GM19025 (cell line): Measurements from ENCODE around the gene OSBPL1A.
"Not testable (repeated sequence)": the region's sequence is repeated elsewhere in the genome, so short reads cannot be mapped to it uniquely, and the experiment has no call there.

ENCODE experiments used
- ATAC-seq: cut with Tn5 transposase; IDR thresholded peaks from one replicate; pipeline ENCODE4 v1.9.1; 2021; ENCODE audit warnings: mild to moderate bottlenecking, low read depth, moderate library complexity; ENCODE audit not compliant: unreplicated experiment

OSBPL1A gene

DNA sequence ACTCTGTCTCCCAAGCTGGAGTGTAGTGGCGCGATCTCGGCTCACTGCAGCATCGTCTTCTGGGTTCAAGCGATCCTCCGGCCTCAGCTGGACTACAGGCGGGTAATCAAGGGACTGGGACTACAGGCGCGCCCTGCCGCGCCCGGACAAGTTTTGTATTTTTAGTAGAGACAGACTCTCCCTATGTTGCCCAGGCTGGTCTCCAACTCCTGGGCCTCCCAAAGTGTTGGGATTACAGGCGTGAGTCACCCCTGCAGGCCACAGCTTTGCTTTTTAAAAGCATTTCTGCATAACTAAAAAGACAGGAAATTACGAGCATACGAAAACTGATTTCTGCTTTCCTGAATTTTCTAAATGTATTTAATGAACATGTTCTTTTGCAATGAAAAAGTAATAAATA is 916 bp upstream of the OSBPL1A start:
- no peak for ATAC-seq

DNA sequence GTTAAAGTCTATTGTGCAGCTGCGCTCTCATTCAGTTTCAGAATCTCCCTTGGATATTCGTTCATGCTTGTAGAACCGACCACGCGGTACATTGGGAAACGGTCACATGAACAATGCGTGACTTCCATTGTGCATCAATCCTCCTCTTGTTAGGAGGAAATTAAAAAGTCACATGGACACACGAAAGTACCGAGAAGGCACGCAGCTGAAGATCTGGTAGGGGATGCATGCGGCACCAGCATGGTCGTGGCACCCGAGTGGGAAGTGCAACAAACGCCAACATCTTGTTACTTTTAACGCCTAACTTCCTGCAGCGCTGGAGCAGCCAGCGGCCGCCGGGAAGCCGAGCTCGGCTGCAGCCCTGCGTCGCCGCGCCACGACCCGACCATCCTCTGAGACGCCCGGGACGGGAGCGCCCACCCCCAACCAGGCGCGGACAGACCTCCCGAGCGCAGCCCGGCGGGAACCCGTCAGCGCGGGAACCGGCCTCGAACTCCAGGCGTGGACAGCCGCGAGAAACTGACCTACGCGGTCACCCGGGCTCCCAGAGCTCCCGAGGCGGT is 412 bp downstream of the OSBPL1A start:
- peak; percentile 10 for ATAC-seq

DNA sequence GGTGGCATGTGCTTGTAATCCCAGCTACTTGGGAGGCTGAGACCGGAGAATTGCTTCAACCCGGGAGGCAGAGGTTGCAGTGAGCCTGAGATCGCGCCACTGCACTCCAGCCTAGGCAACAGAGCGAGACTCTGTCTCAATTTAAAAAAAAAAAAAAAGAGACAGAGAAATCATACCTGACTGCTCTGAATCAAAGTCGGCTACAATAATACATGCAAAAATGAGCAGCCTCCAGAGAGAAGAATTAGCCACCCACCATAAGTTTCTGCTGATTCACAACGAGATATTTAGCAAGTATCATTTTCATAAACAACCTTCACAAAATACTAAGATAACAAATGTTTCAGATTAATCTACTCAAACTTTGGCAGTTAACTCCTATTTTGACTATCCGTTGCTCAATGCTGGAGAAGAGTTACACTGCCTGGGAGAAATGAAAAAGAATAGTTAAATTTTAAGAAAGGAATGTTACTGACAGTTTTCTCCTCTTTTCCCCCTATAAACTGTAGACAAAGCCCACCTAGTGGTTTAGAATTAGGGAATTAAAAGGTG is 1.5 kb downstream of the OSBPL1A start:
- ATAC-seq = no peak

DNA sequence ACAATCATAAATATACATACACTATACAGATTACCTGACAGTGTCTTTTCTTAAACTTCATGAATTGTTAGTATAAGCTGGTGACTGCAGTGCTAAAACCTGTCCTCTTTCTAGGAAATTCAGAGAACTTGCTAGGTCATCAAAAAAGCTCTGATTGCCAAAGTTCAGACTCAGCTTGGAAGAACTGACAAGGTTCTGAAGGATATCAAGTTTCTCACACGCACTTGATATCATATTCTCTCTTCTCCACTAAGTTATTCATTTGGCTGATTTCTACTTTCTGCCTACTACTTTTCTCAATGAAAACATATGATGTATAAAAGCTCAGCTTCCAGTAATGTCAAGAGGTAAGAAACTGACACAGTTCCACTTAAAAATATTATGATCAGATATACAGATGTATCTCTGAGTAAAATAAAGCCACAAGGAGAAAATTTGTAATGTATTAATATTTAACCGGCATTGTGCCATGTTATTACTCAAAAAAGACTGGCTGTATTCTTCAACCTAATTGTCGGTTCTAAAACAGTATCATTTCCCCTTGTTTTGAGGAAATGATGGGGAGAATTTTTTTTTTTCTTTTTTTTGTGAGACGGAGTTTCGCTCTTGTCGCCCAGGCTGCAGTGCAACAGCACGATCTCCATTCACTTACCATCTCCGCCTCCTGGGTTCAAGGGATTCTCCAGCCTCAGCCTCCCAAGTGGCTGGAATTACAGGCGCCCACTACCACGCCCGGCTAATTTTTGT is 2.4 kb downstream of the OSBPL1A start:
- no peak for ATAC-seq

DNA sequence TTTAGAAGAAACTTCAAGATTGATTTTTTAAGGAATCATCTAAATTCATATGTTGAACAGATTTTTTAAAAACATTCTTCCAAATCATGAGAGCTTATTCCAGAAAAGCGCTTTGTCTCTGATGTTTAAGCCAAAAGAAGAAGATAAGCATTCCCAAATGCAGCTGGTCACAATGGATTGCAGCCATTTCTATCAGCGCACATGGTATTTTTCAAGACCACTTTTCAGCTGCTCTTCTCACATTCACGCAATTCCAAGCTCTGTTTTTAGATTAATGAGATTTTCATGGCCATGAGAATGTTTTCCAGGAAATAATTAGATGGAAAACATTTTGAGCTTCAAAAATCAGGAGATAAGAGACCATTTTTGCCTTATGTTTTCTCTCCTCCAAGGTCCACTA is 8.7 kb downstream of the OSBPL1A start:
- ATAC-seq = no peak

DNA sequence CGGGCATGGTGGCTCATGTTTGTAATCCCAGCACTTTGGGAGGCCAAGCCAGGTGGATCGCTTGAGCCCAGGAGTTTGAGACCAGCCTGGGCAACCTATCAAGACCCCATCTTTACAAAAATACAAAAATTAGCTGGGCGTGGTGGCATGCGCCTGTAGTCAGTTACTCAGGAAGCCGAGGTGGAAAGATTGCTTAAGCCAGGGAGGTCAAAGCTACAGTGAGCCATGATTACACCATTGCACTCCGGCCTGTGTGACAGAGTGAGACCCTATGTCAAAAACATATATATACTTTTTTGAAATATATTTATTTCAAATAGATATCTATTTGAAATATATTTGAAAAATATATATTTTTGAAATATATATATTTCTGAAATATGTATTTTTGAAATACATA is 10.9 kb downstream of the OSBPL1A start:
- no peak for ATAC-seq

DNA sequence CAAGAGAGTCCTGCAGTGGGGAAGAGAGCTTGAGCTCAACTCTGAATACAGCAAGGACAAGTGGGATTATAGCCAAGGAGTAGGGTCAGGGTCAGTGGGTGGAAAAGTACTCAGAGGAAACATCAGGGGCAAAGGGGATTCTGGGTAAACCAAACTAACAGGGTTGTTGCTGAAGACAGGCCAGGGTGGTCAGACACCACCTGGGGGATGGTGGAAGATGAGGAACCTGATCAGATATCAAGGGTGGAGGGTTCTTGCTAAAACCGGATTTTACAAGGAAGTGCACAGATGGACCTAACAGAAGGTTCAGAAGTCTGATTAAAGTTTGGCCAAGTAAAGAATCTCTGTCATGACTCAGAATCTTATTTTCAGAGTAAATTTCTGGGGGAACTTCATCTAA is 16.5 kb downstream of the OSBPL1A start:
- ATAC-seq = no peak

DNA sequence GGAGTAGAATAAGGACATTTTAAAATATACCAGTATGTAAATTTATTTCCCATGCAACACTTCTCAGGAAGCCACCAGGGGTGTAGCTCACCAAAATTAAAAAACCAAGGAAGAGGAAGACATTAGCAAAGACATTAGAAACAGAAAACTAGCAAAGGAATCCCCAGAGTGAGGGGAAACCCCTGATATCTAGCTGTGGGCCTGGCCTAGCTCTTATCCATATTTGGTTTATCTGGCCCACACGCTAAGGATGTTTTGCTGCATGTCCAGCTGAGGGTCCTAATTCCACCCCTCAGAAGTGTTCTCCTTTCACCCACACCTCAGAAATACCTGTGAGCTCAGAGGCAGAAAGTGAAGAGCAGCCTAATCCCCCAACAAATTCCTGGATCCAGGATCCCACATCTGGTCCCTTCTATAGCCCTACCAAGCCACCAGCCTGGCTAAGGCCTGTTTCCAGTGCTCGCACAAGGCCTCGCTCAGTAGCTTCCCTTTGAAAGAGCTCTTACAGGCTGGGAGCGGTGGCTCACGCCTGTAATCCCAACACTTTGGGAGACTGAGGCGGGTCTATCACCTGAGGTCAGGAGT is 17.4 kb downstream of the OSBPL1A start:
- no peak for ATAC-seq

DNA sequence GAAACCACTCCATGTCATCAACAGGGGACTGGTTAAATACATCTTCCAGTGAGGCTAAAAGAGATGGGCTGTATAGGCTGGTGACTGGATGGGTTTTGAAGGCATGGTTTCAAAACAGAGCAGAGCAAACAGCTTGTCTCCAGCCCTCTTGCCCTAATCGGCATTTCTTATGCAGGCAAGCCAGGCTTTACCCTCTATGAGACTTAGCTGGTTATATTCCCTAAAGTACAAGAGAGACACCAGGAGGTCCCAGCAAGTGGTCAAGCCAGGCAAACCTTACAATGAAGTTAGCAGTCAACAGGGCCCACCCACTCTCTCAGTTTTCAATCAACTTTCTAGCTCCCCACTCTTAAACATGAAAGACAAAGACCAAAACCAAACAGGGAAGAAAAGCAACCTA is 19.0 kb downstream of the OSBPL1A start:
- ATAC-seq = no peak

DNA sequence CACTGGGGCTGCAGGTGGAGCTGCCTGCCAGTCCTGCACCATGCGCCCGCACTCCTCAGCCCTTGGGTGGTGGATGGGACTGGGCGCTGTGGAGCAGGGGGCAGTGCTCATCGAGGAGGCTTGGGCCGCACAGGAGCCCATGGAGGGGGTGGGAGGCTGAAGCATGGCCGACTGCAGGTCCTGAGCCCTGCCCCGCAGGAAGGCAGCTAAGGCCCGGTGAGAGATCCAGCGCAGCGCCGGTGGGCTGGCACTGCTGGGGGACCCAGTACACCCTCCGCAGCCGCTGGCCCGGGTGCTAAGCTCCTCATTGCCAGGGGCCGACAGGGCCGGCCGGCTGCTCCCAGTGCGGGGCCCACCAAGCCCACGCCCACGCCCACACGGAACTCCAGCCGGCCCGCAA is 21.1 kb downstream of the OSBPL1A start:
- ATAC-seq = not testable (repeated sequence)

DNA sequence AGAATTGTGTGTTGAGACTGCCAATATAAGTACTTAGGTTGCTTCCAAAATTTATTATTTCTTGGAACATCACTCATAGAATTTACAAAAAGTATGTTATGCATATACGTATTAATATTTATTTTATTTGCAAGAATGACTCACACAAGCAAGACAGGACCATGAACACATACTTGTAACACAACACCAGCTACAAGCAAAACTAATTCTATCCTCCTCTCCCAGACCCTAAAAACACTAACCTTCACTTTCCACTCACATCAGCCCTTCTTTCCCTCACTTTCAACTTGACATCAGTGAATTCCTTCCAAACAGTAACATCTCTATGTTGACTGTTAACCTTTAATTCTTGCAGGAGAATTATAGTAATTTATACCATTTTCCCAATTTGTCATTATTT is 24.3 kb downstream of the OSBPL1A start:
- ATAC-seq = no peak

DNA sequence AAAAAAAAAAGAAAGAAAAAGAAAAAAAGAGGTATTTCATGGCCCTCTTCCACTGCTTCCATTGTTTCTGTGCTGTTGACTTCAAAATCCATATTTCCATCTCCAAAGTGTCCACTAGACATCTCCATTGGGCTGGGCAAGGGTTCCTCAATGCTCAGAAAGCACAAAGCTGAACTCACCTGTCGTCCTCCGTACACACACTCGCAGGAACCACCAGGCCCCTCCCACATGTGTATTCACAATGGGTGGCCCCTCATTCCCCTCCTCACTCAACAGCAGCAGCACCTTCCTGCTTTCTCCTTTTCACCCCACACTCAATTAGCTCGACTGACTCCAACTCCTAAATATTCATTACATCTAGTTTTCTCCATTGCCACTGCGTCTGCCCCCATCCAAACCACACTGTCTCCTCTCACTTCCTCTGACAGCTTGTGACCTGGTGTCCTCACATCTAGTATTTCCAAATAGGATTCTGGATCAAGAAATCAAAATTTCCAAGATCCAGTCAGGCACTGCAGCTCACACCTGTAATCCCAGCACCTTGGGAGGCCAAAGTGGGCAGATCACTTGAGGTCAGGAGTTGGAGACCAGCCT is 25.2 kb downstream of the OSBPL1A start:
- no peak for ATAC-seq

DNA sequence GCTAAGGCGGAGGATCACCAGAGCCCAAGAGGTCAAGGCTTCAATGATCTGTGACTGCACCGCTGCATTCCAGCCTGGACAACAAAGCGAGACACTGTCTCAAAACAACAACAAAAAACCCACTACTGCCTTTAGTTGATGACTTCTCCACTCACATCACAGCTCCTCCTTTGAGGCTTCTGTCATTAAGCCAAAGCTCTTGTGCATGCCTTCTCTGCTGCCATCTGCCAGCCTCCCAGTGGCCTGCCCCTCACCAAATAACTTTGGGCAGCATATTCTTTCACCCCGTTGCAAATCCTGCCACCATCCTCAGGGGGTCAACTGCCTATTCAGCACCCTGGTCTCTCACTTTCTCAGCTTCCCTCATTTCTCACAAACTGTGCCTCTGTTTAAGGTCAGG is 27.5 kb downstream of the OSBPL1A start:
- no peak for ATAC-seq

DNA sequence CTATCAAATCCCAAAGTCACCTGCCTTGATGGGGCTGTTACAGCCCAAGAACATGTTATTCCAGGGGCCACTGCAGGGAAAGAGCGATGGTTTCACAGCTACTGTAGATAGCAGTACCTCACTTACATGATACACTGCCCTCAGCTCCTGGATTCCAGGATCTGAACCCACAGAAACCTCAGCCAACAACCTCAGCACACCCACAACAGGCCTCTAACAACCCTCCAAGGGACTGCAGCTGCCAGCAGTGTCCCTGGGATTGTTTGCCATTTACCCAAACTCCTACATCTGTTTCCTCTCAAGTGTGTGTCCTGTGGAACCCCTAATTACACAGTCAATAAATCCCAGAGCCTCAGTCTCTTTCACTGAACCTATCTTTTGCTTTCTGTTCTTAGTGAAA is 28.2 kb downstream of the OSBPL1A start:
- ATAC-seq = no peak

DNA sequence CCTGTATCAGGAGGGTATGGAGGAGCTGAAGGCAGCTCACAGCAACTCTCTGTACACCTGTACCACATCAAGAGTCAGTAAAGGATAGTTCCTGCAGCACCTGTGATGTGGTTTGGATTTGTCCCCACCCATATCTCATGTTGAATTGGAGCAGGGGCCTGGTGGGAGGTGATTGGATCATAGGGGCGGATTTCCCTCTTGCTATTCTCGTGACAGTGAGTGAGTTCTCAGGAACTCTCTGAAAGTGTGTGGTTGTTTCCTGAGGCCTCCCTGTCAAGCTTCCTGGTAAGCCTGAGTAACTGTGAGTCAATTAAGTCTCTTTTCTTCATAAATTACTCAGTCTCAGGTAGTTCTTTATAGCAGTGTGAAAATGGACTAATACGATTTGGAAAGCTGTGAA is 28.9 kb downstream of the OSBPL1A start:
- ATAC-seq = no peak

DNA sequence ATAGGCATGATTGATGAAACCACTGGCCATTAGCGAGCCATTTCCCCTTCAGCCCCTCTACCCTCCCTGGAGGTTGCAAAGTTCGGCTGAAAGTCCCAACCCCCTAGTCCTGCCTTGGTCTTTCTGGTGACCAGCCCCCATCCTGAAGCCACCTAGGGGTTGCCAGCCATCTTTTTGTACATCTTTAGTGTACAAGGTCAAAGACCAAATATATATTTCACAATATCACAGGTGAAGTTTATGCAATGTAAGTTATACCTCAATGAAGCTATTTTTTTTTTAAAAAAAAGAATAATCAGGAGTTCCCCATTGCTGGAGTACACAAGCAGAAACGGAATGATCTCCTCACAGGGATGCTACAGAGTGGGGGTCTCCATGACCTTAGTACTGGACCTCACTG is 31.3 kb downstream of the OSBPL1A start:
- ATAC-seq = no peak

DNA sequence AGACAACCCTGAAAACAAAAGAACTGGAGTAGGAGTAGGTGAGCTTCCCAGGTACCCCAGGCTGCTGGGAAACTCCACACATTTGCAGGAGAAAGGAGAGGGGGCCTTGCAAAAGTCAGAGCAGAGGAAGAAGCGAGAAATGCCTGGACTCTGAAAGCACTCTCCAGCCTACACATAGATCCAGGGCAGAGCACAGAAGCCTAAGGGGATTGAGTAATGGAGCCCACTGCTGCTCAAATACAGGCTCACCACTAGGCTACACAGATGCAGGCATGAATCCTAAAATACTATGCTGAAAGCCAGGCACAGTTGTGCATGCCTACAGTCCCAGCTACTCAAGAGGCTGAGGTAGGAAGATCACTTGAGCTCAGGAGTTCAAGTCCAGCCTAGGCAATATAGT is 33.4 kb downstream of the OSBPL1A start:
- ATAC-seq = no peak

DNA sequence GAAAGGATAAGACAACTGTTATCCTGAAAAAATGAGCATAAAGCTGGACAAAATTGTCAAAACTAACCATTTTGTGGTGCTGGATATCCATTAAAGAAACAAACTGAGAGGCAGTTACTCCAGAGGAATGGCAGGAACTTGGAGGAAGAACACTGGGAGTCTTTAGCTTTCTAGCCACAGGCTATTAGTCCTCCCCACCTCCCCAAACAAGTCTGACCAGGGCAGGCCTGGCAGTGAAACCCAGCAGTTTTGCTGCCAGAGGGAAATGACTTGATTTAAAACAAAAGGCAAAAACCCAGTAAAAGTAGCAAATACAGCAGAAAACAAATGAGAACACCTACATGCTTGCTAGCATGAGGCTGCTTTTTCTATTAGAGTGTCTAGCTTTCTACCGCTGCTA is 34.9 kb downstream of the OSBPL1A start:
- ATAC-seq = no peak

DNA sequence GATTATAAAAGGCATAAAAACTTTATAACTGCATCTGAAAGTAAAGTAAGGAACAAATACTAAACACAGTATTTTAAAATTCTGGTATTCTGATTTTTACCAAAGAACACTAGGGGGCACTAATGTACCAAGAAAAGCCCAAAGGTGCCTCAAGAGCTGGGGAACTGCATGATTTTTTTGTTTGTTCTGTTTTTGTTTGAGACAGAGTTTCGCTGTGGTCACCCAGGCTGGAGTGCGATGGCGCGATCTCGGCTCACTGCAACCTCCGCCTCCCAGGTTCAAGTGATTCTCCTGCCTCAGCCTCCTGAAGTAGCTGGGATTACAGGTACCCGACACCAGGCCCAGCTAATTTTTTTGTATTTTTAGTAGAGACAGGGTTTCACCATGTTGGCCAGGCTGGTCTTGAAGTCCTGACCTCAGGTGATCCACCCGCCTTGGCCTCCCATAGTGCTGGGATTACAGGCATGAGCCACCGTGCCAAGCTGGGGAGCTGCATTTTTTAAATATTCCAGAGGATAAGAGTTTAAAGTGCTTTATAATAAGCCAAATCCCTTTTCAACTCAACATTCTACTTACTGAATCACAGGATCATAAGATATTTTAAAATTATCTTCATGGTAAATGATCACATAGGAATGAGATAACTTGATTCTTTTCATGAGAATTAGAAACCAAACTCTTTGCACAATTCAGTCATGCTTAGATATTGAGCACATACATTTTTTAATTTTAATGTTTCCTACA is 37.7 kb downstream of the OSBPL1A start:
- not testable (repeated sequence) for ATAC-seq

DNA sequence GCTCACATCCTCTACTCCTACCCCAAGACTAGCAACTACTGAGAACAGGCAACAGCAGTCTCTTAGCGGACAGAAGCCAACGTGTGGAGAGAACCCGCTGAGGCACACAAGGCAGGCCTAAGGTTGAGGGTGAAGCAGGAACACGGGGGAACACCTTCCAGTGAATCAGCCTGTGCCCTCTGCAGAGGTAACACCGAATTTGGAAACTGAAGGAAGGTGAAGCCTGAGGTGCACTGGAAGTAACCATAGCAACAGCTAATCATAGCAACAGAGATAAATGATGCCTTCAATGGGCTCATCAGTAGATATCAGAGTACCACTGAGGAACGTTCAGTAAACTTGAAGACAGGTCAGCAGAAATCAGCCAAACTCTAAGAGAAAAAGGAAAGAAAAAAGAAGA is 43.3 kb downstream of the OSBPL1A start:
- ATAC-seq = no peak

DNA sequence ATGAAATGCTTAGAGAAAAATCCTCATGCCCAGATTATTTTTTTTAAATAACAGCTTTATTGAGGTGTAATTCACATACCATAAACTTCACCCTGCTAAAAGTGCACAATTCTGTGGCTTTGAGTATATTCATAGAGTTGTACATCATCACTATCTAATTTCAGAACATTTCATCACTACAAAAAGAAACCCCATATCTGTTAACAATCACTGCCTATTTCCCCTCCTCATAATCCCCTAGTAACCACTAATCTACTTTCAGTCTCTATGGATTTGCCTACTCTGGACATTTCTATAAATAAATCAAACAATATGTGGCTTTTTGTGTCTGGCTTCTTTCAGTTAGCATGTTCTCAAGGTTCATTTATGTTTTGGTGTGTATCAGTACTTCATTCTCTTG is 51.4 kb downstream of the OSBPL1A start:
- ATAC-seq = no peak
